Stimulated activated CD4-positive, alpha-beta T cell treated with anti-CD3 and anti-CD28 coated beads, Interleukin-4, amount 100 ng/mL, for 24 hours (primary cell): Measurements from ENCODE around the gene ELF3.
"Not testable (repeated sequence)": the region's sequence is repeated elsewhere in the genome, so short reads cannot be mapped to it uniquely, and the experiment has no call there.

Experiments used
- DNase-seq: peaks from one replicate; pipeline ENCODE4 v3.0.0-alpha.2; 2020

The ELF3 gene

DNA sequence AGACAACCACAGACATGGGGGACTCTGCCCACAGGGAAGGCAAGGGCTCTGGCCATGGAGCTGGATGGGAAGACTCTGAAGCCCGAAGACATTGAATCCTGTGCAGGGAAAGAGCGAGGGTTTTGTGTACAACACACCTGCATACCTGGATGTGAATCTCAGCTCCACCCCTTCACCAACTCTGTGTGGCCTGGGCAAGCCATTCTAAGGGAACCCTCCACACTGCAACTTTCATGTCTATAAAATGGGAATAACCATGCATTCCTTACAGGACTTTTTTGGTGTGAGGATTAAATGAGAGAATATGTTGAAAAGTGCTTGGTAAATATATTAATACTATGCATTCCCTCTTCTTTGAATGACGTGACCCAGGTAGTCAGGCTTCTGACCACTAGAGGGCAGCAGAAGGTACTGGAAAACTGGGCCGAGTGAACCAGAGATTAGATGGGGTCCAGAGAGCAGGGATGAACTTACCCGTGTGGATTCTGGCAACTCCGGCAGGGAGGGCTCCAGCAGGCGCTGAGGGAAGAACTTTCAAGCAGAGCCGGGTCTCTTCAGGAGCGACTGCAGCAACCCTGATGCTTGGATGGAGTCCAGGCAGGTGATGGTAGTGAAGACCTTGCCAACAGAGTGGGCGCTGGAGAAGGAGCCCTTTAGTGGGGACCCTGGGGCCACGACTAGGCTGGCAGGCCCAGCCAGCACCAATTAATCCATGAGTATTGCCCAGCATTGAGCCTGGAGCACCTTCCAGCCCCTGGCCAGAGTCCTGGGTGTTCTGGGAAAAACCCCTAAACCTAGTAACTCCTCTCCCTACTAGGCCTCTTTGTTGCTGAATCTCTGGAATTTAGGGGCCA is 834 bp upstream of the ELF3 start:
- peak; percentile 69 for DNase-seq

DNA sequence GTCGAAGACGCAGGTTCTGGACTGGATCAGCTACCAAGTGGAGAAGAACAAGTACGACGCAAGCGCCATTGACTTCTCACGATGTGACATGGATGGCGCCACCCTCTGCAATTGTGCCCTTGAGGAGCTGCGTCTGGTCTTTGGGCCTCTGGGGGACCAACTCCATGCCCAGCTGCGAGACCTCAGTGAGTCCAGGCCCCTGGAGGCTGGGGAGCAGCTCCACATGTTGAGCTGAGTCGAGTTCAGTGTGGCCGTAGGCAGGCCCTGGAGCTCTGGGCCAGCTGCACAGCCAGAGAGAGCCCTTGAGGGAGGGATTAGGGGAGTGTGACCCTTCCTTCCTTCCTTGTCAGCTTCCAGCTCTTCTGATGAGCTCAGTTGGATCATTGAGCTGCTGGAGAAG is 1.6 kb downstream of the ELF3 start:
- DNase-seq = no peak

DNA sequence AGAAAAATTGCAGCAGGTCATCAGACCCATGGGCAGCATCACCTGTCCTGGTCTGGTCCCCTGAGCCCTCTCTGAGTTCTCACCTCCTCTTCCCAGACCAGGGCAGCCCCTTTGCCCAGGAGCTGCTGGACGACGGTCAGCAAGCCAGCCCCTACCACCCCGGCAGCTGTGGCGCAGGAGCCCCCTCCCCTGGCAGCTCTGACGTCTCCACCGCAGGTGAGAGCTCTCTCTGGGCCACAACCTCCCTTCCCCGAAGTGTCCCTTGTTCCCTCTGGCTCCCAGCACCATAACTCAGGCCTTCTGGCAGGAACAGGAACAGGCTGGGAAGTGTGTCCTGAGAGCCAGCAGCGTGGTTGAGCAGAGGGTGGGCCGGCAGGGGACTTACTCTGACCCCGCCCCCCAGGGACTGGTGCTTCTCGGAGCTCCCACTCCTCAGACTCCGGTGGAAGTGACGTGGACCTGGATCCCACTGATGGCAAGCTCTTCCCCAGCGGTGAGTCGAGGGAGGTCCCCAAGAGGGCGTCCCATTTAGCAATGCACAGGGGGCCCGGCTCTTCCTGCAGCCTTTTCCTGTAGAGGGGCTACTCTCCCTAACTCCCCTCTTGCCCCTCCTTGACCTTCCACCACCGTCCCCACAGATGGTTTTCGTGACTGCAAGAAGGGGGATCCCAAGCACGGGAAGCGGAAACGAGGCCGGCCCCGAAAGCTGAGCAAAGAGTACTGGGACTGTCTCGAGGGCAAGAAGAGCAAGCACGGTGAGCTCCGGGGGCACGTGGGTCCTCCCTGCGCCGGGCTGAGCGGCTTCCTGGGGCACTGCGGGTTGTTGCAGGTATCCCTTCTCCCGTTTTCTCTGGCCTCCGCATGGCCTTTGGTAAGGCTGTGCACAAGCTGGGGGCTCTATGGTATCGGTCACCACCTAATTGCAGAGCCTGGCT is 2.4 kb downstream of the ELF3 start:
- no peak for DNase-seq

DNA sequence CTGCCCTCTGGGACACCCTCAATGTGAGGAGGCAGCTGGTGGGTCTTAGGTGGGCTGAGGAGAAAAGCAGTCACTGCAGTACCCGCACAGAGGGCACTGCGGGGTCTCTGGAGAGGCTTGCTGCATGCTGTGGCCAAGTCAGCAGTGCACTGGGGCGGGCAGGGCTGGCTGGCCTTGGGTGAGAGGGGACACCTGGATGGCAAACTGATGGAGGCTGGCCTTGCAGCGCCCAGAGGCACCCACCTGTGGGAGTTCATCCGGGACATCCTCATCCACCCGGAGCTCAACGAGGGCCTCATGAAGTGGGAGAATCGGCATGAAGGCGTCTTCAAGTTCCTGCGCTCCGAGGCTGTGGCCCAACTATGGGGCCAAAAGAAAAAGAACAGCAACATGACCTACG is 3.2 kb downstream of the ELF3 start:
- no peak for DNase-seq

DNA sequence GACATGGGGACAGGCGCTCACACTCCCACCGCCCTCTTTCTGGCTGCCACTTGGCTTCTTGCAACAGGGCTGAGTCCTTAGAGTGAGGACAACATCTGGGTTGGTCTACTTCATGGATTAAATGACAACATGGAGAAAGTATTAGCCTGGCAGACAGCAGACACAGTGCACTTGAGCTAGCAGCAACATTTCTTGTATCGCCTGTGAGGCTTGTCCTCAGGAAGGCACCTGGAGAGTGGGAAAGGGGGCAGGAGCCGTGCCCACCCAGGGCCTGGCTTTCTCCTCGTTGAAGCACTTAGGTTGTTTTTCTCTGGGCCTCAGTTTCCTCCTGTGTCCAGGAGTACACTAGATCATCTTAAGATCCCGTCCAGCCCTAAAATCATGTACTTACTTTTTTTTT is 3.7 kb downstream of the ELF3 start:
- DNase-seq = no peak

DNA sequence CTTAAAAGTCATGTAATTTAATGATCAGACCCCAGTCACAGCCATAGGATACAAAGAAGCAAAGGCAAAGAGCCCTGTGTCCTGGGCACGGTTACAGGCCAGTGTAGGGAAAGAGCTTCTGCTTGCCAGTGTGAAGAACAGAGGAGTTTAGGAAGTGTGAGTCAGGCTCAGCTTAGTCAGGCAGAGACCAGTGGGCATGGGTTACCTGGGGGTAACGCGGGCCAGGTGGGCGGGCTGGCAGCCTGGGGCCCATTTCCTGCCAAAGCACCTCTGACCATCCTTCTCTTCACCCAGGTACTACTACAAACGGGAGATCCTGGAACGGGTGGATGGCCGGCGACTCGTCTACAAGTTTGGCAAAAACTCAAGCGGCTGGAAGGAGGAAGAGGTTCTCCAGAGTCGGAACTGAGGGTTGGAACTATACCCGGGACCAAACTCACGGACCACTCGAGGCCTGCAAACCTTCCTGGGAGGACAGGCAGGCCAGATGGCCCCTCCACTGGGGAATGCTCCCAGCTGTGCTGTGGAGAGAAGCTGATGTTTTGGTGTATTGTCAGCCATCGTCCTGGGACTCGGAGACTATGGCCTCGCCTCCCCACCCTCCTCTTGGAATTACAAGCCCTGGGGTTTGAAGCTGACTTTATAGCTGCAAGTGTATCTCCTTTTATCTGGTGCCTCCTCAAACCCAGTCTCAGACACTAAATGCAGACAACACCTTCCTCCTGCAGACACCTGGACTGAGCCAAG is 4.7 kb downstream of the ELF3 start:
- no peak for DNase-seq

DNA sequence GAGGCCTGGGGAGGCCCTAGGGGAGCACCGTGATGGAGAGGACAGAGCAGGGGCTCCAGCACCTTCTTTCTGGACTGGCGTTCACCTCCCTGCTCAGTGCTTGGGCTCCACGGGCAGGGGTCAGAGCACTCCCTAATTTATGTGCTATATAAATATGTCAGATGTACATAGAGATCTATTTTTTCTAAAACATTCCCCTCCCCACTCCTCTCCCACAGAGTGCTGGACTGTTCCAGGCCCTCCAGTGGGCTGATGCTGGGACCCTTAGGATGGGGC is 5.2 kb downstream of the ELF3 start:
- DNase-seq = no peak

DNA sequence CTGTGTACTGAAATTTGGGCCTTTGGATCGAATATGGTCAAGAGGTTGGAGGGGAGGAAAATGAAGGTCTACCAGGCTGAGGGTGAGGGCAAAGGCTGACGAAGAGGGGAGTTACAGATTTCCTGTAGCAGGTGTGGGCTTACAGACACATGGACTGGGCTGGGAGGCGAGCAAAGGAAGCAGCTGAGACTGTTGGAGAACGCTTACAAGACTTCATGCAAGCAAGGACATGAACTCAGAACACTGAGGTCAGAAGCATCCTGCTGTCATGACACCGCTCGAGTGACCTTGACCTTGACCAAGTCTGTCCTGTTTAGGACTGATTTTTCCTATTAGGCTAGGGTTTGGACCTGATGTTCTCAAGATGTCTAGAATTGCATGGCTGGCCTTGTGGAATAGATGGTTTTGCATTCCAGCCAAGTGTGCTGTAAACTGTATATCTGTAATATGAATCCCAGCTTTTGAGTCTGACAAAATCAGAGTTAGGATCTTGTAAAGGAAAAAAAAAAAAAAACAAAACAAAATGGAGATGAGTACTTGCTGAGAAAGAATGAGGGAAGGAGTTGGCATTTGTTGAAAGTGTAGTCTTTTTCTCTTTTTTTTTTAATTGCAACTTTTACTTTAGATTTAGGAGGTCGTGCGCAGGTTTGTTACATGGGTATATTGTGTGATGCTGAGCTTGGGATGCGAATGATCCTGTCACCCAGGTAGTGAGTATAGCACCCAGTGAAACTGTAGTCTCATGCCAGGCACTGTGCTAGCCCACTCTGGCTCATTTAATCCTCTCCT is 5.8 kb downstream of the ELF3 start:
- no peak for DNase-seq

DNA sequence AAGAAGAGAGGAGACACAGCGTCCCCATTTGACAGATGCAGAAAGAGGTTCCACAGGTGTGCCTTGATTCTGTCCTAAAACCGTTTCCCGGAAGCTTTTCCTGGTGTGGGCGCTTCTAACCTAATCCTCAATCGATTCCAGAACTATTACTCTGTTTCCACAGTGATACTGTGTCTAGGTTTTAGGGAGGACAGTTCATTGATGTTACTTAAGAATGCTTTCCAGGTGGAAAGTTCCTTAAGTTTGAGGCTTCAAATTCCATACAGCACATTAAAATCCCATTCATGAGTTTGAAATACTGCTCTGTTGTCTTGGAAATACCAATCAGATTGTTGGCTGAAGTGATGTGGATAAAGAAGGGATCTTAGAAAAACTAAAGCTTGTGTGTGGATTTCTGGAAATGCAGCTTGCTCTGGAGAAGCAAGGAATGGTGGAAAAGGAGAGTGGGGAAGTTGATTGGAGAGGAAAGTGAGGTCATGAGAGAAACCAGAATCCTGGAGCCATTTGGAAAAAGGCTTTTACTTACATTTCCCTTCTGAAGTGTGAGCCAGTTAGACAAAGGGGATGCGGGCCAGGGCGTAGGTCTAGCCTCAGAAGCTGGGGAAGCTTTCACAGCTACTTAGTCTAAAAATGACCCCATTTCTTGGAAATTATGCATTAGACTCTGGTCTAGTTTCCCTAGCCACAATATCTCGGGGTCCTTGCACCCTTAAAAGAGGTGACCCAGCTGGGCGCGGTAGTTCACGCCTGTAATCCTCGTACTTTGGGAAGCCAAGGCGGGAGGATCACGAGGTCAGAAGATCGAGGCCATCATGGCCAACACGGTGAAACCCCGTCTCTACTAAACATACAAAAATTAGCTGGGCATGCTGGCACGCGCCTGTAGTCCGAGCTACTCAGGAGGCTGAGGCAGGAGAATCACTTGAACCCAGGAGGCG is 6.7 kb downstream of the ELF3 start:
- no peak for DNase-seq

DNA sequence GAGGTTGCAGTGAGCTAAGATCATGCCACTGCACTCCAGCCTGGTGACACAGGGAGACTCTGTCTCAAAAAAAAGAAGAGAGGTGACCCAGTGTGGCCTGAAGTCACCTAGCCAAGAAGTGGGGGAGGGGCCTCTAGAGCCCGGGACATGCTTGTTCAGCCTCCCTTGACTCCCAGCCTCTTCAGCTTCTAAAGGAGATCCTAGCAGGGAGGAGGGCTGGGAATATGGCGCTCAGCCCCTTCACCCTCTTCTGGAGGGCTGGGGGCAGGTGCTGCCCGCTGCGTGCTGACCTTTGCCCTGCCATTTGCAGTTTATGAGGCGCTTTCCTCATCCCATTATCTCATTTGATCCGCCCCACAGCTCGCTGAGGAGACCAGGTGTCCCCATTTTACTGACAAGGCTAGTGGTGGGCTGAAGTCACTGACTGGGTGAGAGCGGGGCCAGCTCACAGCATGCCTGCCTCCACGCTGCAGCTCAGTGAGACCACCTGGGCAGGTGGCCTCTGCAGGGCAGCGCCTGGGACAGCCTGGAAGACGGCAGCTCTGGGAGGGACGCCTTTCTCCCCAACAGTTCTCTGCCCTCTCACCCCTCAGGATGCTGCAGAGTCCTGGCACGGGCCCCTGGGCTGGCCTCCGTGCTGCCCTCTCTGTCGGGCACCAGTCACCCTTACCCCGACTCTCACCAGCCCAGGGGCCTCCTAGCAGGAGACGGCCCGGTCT is 7.5 kb downstream of the ELF3 start:
- DNase-seq = no peak

DNA sequence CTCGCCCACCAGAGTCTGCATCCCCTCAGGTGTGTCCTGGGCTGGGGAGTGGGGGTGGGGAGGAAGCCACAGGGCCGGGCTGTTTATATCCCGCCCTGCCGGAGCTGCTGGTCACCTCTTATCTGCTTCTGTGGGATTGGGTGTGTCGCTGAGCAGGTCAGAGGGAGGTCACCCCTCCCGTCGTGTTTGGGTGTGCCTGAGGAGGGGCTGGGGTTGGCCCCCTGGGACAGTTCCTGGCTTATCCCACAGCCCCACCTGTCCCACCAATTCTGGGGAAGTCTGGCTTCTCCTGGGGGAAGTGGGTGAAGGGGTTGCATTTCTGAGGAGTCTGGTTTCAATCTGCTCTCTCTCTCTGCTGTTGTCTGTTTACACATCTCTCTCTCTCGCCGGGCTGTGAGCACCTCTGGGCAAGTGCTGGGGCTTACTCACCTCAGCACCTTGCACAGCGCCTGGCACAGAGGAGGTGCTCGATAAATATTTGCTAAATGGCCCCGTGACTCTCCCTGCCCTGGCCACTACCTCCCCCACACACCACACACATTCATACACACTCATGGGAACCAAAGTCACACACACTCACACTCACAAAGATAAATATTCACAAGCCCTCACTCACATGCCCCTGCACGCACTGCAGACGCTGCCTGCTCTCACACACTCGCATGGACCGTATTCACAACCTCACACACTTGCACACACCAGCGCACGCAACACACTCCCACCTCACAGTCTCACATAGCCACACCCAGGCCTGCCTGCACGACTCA is 8.3 kb downstream of the ELF3 start:
- DNase-seq = no peak

DNA sequence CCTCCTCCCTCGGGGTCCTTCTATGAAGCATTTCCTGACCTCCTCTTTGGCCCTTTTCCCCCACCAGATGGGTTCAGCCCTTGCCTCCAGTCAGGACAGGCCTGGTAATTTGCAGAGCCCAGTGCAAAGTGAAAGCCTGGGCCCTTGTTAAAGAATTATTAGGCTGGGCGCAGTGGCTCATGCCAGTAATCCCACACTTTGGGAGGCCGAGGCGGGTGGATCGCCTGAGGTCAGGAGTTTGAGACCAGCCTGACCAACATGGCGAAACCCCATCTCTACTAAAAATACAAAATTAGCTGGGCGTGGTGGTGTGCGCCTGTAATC is 8.8 kb downstream of the ELF3 start:
- not testable (repeated sequence) for DNase-seq

DNA sequence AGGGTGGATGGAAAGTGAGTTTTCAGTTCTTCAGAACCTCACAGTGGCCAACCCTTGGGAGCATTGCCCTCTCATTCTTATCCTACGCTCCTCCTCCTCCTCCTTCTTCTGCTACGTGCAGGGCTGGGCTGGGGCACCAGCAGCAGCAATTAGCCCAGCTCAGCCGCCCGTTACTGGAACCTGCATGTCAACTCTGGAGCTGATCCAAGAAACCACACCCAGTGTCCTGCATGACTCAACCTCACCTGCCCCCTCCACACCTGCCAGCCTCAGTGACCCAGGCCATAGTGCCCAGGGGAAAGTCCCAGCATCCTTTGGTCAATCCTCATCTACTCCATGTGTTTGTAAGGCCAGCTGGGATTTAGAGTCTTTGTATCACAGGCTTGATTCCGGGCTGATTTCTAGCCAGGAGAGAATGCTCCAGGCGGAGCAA is 12.6 kb downstream of the ELF3 start:
- DNase-seq = no peak

DNA sequence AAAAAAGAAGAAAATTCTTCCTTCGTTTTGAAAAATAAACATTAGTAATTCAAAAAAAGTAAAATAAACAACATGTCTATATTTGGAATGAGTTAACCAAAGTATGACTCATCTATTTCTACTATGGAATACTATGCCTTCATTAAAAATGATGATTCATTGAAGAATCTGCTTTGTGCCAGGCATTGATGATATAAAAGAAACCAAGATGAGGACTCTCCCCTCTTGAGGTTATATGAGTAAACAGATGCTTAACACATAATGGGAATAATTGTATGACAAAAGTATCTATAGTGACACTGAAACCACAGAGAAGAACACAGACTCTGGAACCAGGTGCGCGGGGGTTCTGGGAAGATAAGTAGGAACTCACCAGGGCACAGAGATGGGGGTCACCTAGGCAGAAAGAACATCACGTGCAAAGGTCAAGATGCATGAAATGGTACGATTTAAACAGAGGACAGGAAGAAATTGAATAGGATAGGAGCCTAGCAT is 18.8 kb downstream of the ELF3 start:
- DNase-seq = no peak

DNA sequence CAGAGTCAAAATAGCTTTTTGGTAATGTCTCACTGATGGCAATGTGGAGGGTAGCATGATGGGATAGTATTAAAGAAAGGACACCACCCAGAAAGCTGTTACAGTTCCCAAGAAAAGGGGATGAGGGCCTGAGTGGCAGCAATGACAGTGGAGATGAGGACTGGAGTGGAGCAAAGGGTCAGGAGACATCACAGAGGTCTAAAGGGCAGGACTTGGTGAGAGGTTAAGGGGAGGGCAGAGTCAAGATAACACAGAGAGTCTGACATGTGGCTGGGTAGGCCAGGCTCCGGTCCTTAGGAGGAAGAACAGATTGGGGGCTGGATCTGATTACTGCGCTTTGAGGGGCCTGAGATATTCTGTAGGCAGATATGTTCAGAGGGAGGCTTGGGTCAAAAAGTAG is 19.3 kb downstream of the ELF3 start:
- no peak for DNase-seq

DNA sequence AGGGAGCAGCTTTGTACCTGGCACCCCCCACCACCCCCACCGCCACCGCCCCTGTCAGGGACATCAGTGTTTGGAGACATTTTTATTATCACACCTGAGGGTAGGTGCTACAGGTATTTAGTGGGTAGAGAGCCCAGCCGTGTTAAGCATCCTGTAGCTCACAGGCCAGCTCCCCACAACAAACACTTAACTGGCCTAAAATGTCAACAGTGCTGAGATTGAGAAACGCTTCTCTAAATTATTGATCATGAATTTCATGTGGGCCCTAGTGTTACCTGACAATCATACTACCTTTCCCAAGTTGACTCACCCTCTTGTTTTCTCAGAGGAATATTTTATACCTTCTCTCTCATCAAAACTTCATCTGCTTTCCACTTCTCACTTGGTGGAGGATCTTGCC is 21.4 kb downstream of the ELF3 start:
- DNase-seq = no peak

DNA sequence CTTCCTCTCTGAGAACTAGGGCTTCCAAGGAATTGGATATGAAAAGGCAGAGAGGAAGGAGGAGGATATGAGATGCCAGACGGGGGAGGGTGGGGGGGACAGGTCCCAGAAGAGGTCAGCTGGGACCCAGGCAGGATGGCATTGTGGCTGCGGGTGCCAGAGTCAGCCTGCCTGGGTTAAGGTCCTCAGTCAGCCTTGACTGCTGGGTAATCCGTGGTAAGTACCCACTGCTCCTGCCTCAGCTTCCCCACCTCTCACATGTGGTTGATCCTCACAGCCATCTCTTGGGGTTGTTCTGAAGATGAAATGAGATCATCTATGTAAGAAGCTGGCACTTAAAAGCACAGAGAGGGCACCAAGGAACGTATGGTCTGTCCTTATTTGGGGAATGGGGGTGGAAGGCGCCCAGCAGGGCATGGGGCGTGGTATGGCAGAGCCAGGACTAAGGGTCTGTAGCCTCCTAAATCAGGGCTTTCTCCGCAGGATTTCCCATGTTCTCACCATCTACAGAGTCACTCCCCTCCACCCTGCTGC is 23.8 kb downstream of the ELF3 start:
- no peak for DNase-seq

DNA sequence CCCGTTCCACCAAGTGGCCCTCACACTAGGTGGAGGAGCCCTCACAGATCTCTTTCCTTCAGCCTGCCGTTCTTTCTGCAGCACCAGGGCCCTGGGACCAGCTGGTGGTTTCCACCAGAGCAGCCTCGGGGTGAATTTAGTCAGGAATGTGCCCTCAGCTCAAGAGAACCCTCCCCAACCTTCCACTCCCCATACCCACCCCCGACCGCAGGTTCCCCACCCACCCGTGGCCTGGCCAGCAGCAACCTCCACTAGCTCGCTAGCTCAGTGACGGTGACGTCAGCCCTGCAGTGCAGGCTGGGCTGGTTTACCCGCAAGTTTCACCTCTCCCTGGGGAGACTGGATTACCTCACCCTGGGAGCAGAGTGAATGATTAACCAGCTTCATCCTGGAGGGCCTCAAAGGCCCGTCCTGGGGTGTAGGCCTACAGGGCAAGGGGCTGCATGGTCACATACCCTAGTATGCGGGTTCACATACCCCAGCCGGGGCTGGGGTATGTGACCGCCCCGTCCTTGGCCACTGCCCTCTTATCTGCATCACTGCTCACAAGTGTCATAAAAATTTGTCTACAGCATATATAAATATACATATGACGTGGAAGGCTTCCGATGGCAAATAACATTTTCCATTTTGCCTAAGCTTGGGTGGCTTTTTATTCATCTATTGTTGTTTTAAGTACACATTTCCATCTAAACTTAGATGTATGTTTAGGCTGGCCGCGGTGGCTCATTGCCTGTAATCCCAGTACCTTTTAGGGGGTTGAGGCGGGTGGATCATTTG is 24.5 kb downstream of the ELF3 start:
- DNase-seq = no peak
